ENCODE results near the gene PLEKHG4B.

Gene PLEKHG4B

DNA sequence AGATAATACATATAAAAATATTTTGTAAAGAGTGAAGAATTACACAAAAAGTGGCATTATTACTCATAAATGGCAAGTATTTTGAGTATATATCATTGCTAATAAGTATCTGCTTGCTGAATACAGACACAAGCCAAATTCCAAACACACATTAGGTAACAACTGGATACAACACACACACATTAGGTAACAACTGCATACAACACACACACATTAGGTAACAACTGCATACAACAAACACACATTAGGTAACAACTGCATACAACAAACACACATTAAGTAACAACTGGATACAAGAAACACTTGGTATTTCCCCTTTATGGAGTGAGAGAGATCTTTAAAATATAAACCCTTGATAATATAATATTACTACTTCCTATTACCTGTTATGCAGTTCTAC, 112.5 kb downstream of the PLEKHG4B start:
- no peak overlapping the region for H3K27ac ChIP-seq (ENCODE audit: low read length)
- no peak for DNase-seq
- no peak overlapping the region for H3K9ac ChIP-seq (ENCODE audit: low read length)
- no peaks in the 10 kb centered on the region for H3K9me3 ChIP-seq (replicated peaks; ENCODE audit: insufficient read depth, low read length)
- peaks cover 37% of the 10 kb centered on the region for H3K79me2 ChIP-seq (ENCODE audit: low read length)
- H3K36me3 ChIP-seq (replicated peaks; ENCODE audit: insufficient read depth, low read length), result 0 out of 2 replicates have a peak, but pooled peaks cover 3% of the 10 kb centered on the region
- H3F3A ChIP-seq (ENCODE audit: insufficient read depth, low read length), result no peaks in the 10 kb centered on the region
- TF ChIP-seq EZH2 (optimal IDR thresholded peaks at IDR 0.05; ENCODE audit: low read depth, low read length) (no peak), EZH2phosphoT487 (IDR thresholded peaks at IDR 0.05; ENCODE audit: low read length) (no peak)
- TF ChIP-seq, protein P1, sequence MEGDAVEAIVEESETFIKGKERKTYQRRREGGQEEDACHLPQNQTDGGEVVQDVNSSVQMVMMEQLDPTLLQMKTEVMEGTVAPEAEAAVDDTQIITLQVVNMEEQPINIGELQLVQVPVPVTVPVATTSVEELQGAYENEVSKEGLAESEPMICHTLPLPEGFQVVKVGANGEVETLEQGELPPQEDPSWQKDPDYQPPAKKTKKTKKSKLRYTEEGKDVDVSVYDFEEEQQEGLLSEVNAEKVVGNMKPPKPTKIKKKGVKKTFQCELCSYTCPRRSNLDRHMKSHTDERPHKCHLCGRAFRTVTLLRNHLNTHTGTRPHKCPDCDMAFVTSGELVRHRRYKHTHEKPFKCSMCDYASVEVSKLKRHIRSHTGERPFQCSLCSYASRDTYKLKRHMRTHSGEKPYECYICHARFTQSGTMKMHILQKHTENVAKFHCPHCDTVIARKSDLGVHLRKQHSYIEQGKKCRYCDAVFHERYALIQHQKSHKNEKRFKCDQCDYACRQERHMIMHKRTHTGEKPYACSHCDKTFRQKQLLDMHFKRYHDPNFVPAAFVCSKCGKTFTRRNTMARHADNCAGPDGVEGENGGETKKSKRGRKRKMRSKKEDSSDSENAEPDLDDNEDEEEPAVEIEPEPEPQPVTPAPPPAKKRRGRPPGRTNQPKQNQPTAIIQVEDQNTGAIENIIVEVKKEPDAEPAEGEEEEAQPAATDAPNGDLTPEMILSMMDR (IDR thresholded peaks at IDR 0.05; ENCODE audit: low read length), result no peak
- H3K4me2 ChIP-seq (ENCODE audit: low read depth, low read length), result no peak overlapping the region
- H2AFZ ChIP-seq (ENCODE audit: low read length), result no peak overlapping the region
- H3K4me1 ChIP-seq (ENCODE audit: low read length), result no peaks in the 10 kb centered on the region
- no peaks in the 10 kb centered on the region for H4K20me1 ChIP-seq (ENCODE audit: insufficient read depth, low read length)
- no peaks in the 10 kb centered on the region for H3K9me2 ChIP-seq (replicated peaks; ENCODE audit: insufficient read depth, low read length)
- no peak overlapping the region for H3K4me3 ChIP-seq (ENCODE audit: low read length)
- H3K27me3 ChIP-seq (replicated peaks; ENCODE audit: insufficient read depth, low read length), result no peaks in the 10 kb centered on the region

- no peak overlapping the region for H3K27ac ChIP-seq (ENCODE audit: low read length)
- TF ChIP-seq EZH2 (optimal IDR thresholded peaks at IDR 0.05; ENCODE audit: low read depth, low read length) (no peak), EZH2phosphoT487 (IDR thresholded peaks at IDR 0.05; ENCODE audit: low read length) (no peak)
Measured at GRCh38 chr5:204966-205670, 113.2 kb downstream of the PLEKHG4B start.

GRCh38 chr5:206406-206805, 114.4 kb downstream of the PLEKHG4B start:
- no peak for TF ChIP-seq EZH2 (optimal IDR thresholded peaks at IDR 0.05; ENCODE audit: low read depth, low read length)
- TF ChIP-seq EZH2phosphoT487 (IDR thresholded peaks at IDR 0.05; ENCODE audit: low read length), result no peak
- TF ChIP-seq, protein P1 (IDR thresholded peaks at IDR 0.05; ENCODE audit: low read length), result no peak
- H3K4me2 ChIP-seq (ENCODE audit: low read depth, low read length), result no peak overlapping the region
- no peak overlapping the region for H3K9ac ChIP-seq (ENCODE audit: low read length)

More at GRCh38 chr5:204966-205670, 113.2 kb downstream of the PLEKHG4B start:
- DNase-seq, result no peak
- H3K27me3 ChIP-seq (replicated peaks; ENCODE audit: insufficient read depth, low read length), result no peaks in the 10 kb centered on the region
- no peaks in the 10 kb centered on the region for H3K9me3 ChIP-seq (replicated peaks; ENCODE audit: insufficient read depth, low read length)
- H3K9ac ChIP-seq (ENCODE audit: low read length), result no peak overlapping the region
- no peak overlapping the region for H2AFZ ChIP-seq (ENCODE audit: low read length)
- H3K79me2 ChIP-seq (ENCODE audit: low read length), result peaks cover 44% of the 10 kb centered on the region
- no peaks in the 10 kb centered on the region; the same call in 1 of the 2 replicates for H4K20me1 ChIP-seq (ENCODE audit: insufficient read depth, low read length)
- H3K9me2 ChIP-seq (replicated peaks; ENCODE audit: insufficient read depth, low read length), result no peaks in the 10 kb centered on the region
- H3K4me1 ChIP-seq (ENCODE audit: low read length), result no peaks in the 10 kb centered on the region
- 0 out of 2 replicates have a peak, but pooled peaks cover 3% of the 10 kb centered on the region for H3K36me3 ChIP-seq (replicated peaks; ENCODE audit: insufficient read depth, low read length)
- H3K4me3 ChIP-seq (ENCODE audit: low read length), result no peak overlapping the region
- H3K4me2 ChIP-seq (ENCODE audit: low read depth, low read length), result no peak overlapping the region
- no peaks in the 10 kb centered on the region for H3F3A ChIP-seq (ENCODE audit: insufficient read depth, low read length)

More at GRCh38 chr5:206406-206805, 114.4 kb downstream of the PLEKHG4B start:
- no peaks in the 10 kb centered on the region for H3K27me3 ChIP-seq (replicated peaks; ENCODE audit: insufficient read depth, low read length)
- DNase-seq, result no peak
- no peaks in the 10 kb centered on the region for H3F3A ChIP-seq (ENCODE audit: insufficient read depth, low read length)
- peaks cover 48% of the 10 kb centered on the region for H3K79me2 ChIP-seq (ENCODE audit: low read length)
- H3K9me3 ChIP-seq (replicated peaks; ENCODE audit: insufficient read depth, low read length), result no peaks in the 10 kb centered on the region
- H3K9me2 ChIP-seq (replicated peaks; ENCODE audit: insufficient read depth, low read length), result no peaks in the 10 kb centered on the region
- H3K4me1 ChIP-seq (ENCODE audit: low read length), result no peaks in the 10 kb centered on the region
- H3K27ac ChIP-seq (ENCODE audit: low read length), result no peak overlapping the region
- no peak overlapping the region for H2AFZ ChIP-seq (ENCODE audit: low read length)
- no peak overlapping the region for H3K4me3 ChIP-seq (ENCODE audit: low read length)
- no peaks in the 10 kb centered on the region; the same call in 1 of the 2 replicates for H4K20me1 ChIP-seq (ENCODE audit: insufficient read depth, low read length)
- H3K36me3 ChIP-seq (replicated peaks; ENCODE audit: insufficient read depth, low read length), result 0 out of 2 replicates have a peak, but pooled peaks cover 3% of the 10 kb centered on the region

Data from MM.1S (cell line).